ENCODE results near the gene TMEM135. TPM values are rescaled to one million over a fixed set of nuclear protein-coding genes. Genes with fewer than 3 reads are reported as not detected.

Gene TMEM135
- total RNA-seq, 1 donor from 2014 or later = 33.9 TPM

GRCh38 chr11:87351676-87352075, 313.9 kb downstream of the TMEM135 start:
- DNase-seq (ENCODE audit: extremely low spot score, unreplicated experiment) = no peak
- Mint-ChIP-seq H3K4me3 (no peak overlapping the region), H3K4me1 (ENCODE audit: unreplicated experiment) (no peaks in the 10 kb centered on the region), H3K27me3 (peaks cover 10% of the 10 kb centered on the region), H3K27ac (no peak overlapping the region), H3K36me3 (no peaks in the 10 kb centered on the region), H3K9me3 (no peaks in the 10 kb centered on the region)
- no peak for TF ChIP-seq CTCF (conservative IDR thresholded peaks at IDR 0.05)

GRCh38 chr11:87352759-87353707, 315.3 kb downstream of the TMEM135 start:
- Mint-ChIP-seq H3K9me3 (no peaks in the 10 kb centered on the region), H3K4me3 (no peak overlapping the region), H3K27ac (no peak overlapping the region), H3K36me3 (no peaks in the 10 kb centered on the region), H3K4me1 (ENCODE audit: unreplicated experiment) (no peaks in the 10 kb centered on the region), H3K27me3 (peaks cover 10% of the 10 kb centered on the region)
- peak; percentile 89 for DNase-seq (ENCODE audit: extremely low spot score, unreplicated experiment)
- peak; percentile 97 for TF ChIP-seq CTCF (conservative IDR thresholded peaks at IDR 0.05)

- Mint-ChIP-seq H3K27ac (no peak overlapping the region), H3K36me3 (no peaks in the 10 kb centered on the region), H3K27me3 (peaks cover 10% of the 10 kb centered on the region), H3K4me3 (no peak overlapping the region), H3K9me3 (no peaks in the 10 kb centered on the region), H3K4me1 (ENCODE audit: unreplicated experiment) (no peaks in the 10 kb centered on the region)
- DNase-seq (ENCODE audit: extremely low spot score, unreplicated experiment) = no peak
- TF ChIP-seq CTCF (conservative IDR thresholded peaks at IDR 0.05) = no peak
Observed at GRCh38 chr11:87353771-87354345, 316.1 kb downstream of the TMEM135 start.

- TF ChIP-seq CTCF (conservative IDR thresholded peaks at IDR 0.05) = no peak
- Mint-ChIP-seq H3K4me3 (no peak overlapping the region), H3K9me3 (no peaks in the 10 kb centered on the region), H3K27ac (no peak overlapping the region), H3K27me3 (peaks cover 10% of the 10 kb centered on the region), H3K4me1 (ENCODE audit: unreplicated experiment) (no peaks in the 10 kb centered on the region), H3K36me3 (no peaks in the 10 kb centered on the region)
- DNase-seq (ENCODE audit: extremely low spot score, unreplicated experiment) = no peak
Observed at GRCh38 chr11:87355596-87355995, 317.9 kb downstream of the TMEM135 start.

- no peak for TF ChIP-seq CTCF (conservative IDR thresholded peaks at IDR 0.05)
- H3K27me3 Mint-ChIP-seq = peaks cover 10% of the 10 kb centered on the region
- no peak overlapping the region for H3K4me3 Mint-ChIP-seq
- H3K9me3 Mint-ChIP-seq = no peaks in the 10 kb centered on the region
- DNase-seq (ENCODE audit: extremely low spot score, unreplicated experiment) = no peak
- H3K36me3 Mint-ChIP-seq = no peaks in the 10 kb centered on the region
- H3K4me1 Mint-ChIP-seq (ENCODE audit: unreplicated experiment) = no peaks in the 10 kb centered on the region
- no peak overlapping the region for H3K27ac Mint-ChIP-seq
Observed at GRCh38 chr11:87356428-87356827, 318.7 kb downstream of the TMEM135 start.

All from type B pancreatic cell (in vitro differentiated cells).